ENCODE results near the gene MMADHC. TPM values are rescaled to one million over a fixed set of nuclear protein-coding genes. Genes with fewer than 3 reads are reported as not detected.

The MMADHC gene
- total RNA-seq = 82.7 TPM

GRCh38 chr2:149587220-149587949 lies at the start of gene MMADHC:
Gene MMADHC, minus strand, starts transcription at chr2:149587775. Its CDS starts 678 bp downstream, at chr2:149587097.
- peak; percentile 96 for DNase-seq (ENCODE audit: low spot score)

- DNase-seq (ENCODE audit: low spot score) = no peak
Measured at GRCh38 chr2:149634103-149634502, 46.5 kb upstream of the MMADHC start.

- DNase-seq (ENCODE audit: low spot score) = no peak
Measured at GRCh38 chr2:149630445-149630844, 42.9 kb upstream of the MMADHC start.

- DNase-seq (ENCODE audit: low spot score) = no peak
Measured at GRCh38 chr2:149629026-149629425, 41.5 kb upstream of the MMADHC start.

- no peak for DNase-seq (ENCODE audit: low spot score)
Measured at GRCh38 chr2:149627111-149627801, 39.7 kb upstream of the MMADHC start.

- no peak for DNase-seq (ENCODE audit: low spot score)
Measured at GRCh38 chr2:149625671-149626070, 38.1 kb upstream of the MMADHC start.

- no peak for DNase-seq (ENCODE audit: low spot score)
Measured at GRCh38 chr2:149625271-149625670, 37.7 kb upstream of the MMADHC start.

- DNase-seq (ENCODE audit: low spot score) = no peak
Measured at GRCh38 chr2:149622343-149622742, 34.8 kb upstream of the MMADHC start.

GRCh38 chr2:149617476-149617875 lies 29.9 kb upstream of the MMADHC start:
- DNase-seq (ENCODE audit: low spot score) = no peak

- DNase-seq (ENCODE audit: low spot score) = no peak
Measured at GRCh38 chr2:149616681-149617456, 29.3 kb upstream of the MMADHC start.

- DNase-seq (ENCODE audit: low spot score) = no peak
Measured at GRCh38 chr2:149613704-149614103, 26.1 kb upstream of the MMADHC start.

GRCh38 chr2:149612122-149612521 lies 24.5 kb upstream of the MMADHC start:
- DNase-seq (ENCODE audit: low spot score) = no peak

GRCh38 chr2:149611100-149611820 lies 23.7 kb upstream of the MMADHC start:
- no peak for DNase-seq (ENCODE audit: low spot score)

GRCh38 chr2:149606251-149606811 lies 18.8 kb upstream of the MMADHC start:
- no peak for DNase-seq (ENCODE audit: low spot score)

- no peak for DNase-seq (ENCODE audit: low spot score)
Measured at GRCh38 chr2:149603248-149603647, 15.7 kb upstream of the MMADHC start.

- DNase-seq (ENCODE audit: low spot score) = no peak
Measured at GRCh38 chr2:149601141-149601796, 13.7 kb upstream of the MMADHC start.

- peak; percentile 59 for DNase-seq (ENCODE audit: low spot score)
Measured at GRCh38 chr2:149597668-149598326, 10.2 kb upstream of the MMADHC start.

- no peak for DNase-seq (ENCODE audit: low spot score)
Measured at GRCh38 chr2:149597050-149597667, 9.6 kb upstream of the MMADHC start.

GRCh38 chr2:149596471-149596870 lies 8.9 kb upstream of the MMADHC start:
- DNase-seq (ENCODE audit: low spot score) = no peak

Measured in ureter (tissue), 1 donor.